ENCODE data around the gene RORB.

Gene RORB

DNA sequence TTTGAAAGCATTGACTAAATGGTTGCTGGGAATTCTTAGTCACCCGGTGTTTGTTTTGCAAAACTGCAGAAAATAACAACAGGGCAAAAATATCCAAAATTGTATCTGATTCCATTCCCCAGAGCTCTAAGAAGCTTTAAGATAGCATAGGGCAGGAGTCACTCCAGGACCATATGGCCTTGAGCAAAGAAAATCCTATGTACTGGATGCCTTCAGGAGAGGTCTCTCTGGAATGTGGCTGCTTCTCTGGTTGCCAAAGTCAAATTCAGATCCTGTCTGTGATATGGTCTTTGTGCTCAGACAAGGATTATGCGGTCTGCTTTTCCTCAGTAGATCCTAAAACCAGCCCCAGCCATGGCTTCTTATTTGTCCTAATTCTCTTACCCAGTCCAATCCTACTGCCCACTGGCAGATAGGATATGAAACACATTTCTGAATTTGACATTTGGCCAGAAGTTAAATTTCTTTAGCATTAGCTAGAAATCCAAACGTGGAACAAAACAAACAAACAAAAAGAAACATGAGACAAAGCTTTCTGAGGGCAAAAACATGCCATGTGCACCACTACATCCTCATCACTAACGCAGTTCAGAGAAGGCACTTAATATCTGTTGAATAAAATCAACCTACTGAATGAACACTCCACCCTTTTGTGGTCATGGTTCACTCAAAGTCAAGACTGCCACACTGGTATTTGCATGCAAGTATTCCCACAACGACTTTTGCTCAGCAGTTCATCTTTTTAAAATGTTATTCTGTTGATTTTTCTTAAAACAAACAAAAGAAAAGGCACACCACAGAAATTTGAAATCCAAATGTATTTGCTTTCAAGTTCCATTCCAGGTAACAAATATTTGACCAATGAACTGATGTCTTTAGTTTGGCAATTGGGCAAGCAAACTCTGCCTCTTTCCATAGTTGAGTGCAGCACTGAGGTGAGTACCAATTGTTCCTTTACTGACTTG, 224.8 kb downstream of the RORB start:
- Mint-ChIP-seq H3K4me1 (no peaks in the 10 kb centered on the region), H3K4me3 (no peak overlapping the region), H3K9me3 (no peaks in the 10 kb centered on the region), H3K36me3 (ENCODE audit: low read depth) (no peaks in the 10 kb centered on the region), H3K27ac (no peak overlapping the region), H3K27me3 (ENCODE audit: low read depth) (no peaks in the 10 kb centered on the region)
- TF ChIP-seq, protein P1, sequence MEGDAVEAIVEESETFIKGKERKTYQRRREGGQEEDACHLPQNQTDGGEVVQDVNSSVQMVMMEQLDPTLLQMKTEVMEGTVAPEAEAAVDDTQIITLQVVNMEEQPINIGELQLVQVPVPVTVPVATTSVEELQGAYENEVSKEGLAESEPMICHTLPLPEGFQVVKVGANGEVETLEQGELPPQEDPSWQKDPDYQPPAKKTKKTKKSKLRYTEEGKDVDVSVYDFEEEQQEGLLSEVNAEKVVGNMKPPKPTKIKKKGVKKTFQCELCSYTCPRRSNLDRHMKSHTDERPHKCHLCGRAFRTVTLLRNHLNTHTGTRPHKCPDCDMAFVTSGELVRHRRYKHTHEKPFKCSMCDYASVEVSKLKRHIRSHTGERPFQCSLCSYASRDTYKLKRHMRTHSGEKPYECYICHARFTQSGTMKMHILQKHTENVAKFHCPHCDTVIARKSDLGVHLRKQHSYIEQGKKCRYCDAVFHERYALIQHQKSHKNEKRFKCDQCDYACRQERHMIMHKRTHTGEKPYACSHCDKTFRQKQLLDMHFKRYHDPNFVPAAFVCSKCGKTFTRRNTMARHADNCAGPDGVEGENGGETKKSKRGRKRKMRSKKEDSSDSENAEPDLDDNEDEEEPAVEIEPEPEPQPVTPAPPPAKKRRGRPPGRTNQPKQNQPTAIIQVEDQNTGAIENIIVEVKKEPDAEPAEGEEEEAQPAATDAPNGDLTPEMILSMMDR (IDR thresholded peaks at IDR 0.05; ENCODE audit: unreplicated experiment in 3 of 3), result no peak

DNA sequence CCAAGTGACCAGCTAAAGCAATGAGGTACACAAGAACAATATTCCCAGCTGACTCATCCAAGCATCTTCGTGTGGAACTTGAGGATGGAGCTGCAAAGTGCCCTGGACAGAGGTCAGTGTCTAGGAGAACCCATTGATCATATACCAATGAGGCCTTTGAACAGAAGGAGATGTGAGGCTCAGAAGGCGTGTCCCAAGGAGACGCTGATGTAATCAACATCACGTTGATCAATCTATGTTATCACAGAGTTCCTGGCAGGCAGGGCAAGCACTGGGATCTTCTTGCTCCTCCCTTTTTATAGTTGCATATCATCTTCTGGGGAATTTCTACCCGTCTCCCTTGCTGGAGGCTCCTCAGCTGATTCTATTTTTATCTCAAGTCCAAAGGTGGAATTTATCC, 227.2 kb downstream of the RORB start:
- Mint-ChIP-seq H3K4me1 (no peaks in the 10 kb centered on the region), H3K9me3 (no peaks in the 10 kb centered on the region)
- TF ChIP-seq, protein P1 (IDR thresholded peaks at IDR 0.05; ENCODE audit: unreplicated experiment in 3 of 3), result no peak

DNA sequence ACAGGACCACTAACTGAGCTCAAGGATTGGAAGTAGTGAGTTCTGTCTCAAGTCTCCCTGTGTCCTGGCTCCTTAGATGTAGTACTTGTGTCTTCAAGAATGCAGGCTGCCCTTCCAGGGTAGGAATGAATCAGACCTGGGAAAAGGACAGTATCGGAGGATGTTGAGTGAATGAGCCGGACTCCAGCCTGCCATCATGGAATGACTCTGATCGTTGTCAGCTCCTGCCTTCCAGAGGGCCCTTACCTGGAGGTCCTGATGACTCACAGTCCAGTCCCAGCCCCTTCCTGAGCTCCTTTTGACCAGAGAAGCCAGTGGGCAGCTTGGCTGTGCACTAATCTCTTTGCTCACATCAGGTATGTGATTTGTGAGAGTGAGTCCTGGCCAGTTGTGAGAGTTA, 229.4 kb downstream of the RORB start:
- Mint-ChIP-seq H3K36me3 (ENCODE audit: low read depth) (no peaks in the 10 kb centered on the region), H3K9me3 (no peaks in the 10 kb centered on the region), H3K4me1 (no peaks in the 10 kb centered on the region), H3K4me3 (no peak overlapping the region), H3K27me3 (ENCODE audit: low read depth) (no peaks in the 10 kb centered on the region), H3K27ac (no peak overlapping the region)
- TF ChIP-seq, protein P1 (IDR thresholded peaks at IDR 0.05; ENCODE audit: unreplicated experiment in 3 of 3), result no peak

More for the DNA sequence above, 227.2 kb downstream of the RORB start:
- Mint-ChIP-seq H3K36me3 (ENCODE audit: low read depth) (no peaks in the 10 kb centered on the region), H3K27me3 (ENCODE audit: low read depth) (no peaks in the 10 kb centered on the region), H3K27ac (no peak overlapping the region), H3K4me3 (no peak overlapping the region)

DNA sequence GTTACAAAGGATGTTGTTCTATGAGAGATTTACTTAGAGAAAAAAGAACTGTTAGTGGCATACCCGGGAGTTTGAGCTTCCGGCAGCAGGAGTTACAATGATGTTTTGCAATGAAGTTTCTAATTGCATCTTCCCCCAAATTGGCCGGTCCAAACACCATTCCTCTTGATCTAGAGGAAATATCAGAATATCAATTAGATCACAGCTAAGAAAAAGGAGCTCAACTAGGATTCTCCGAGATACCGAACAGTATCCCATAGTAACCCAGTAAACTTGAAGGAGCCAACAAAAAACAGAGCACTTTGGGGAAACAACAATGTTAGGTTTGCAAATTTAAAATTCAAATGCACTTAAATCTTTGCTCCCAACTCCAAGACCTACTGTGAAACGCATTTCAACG, 231.0 kb downstream of the RORB start:
- H3K9me3 Mint-ChIP-seq, result no peaks in the 10 kb centered on the region
- H3K27me3 Mint-ChIP-seq (ENCODE audit: low read depth), result no peaks in the 10 kb centered on the region
- no peak overlapping the region for H3K27ac Mint-ChIP-seq
- no peaks in the 10 kb centered on the region for H3K36me3 Mint-ChIP-seq (ENCODE audit: low read depth)
- H3K4me3 Mint-ChIP-seq, result no peak overlapping the region
- no peaks in the 10 kb centered on the region for H3K4me1 Mint-ChIP-seq
- TF ChIP-seq, protein P1 (IDR thresholded peaks at IDR 0.05; ENCODE audit: unreplicated experiment in 3 of 3), result no peak

DNA sequence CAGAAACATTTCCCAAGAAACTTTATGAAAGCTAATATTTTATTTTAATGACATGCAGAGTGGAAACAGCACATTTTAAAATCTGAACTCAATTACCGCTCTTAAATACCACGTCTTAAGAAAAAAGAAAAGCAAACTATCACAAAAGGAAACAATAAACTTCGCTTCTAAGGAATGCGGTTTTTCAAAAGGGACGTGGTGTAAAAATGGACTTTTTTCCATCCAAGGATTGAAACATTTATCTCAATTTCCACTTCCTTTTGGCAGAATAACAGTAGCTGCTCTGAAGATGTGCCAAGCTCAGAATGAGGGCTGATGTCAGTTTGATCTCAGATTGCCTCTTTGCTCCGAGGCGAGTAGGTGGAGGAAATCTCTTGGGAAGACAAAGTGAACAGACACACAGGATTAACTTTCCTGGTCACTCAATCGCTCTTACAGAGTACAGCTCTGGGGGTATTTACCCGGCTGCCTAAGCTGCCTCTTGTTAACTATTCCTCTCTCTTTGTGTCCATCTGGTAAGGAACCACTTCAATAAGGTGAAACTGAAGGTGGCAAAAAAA, 232.1 kb downstream of the RORB start:
- Mint-ChIP-seq H3K4me3 (no peak overlapping the region), H3K36me3 (ENCODE audit: low read depth) (no peaks in the 10 kb centered on the region), H3K27ac (peak overlapping the region in 1 of 3 experiments; percentile 26), H3K4me1 (no peaks in the 10 kb centered on the region), H3K9me3 (no peaks in the 10 kb centered on the region), H3K27me3 (ENCODE audit: low read depth) (no peaks in the 10 kb centered on the region)
- TF ChIP-seq, protein P1 (IDR thresholded peaks at IDR 0.05; ENCODE audit: unreplicated experiment in 3 of 3), result no peak
